Measurements from ENCODE around the gene STAT6.

The STAT6 gene

GRCh38 chr12:57089271-57090245, 21.6 kb downstream of the STAT6 start:
- Histone ChIP-seq H2AFZ (ENCODE audit: low read depth, low read length) (no peak overlapping the region), H2BK15ac (ENCODE audit: low read depth, poor library complexity, severe bottlenecking) (peak overlapping the region; percentile 92), H3K23ac (ENCODE audit: low read length in 2 of 2) (peak overlapping the region in 1 of 2 experiments; percentile 95), H2BK120ac (ENCODE audit: low read depth, low read length) (peak overlapping the region; percentile 98), H3K79me1 (replicated peaks; ENCODE audit: low read length, poor library complexity, severe bottlenecking) (peaks cover 18% of the 10 kb centered on the region), H3K4me3 (ENCODE audit: insufficient read depth in 1 of 2, low read depth in 1 of 2, low read length in 2 of 2) (peak overlapping the region; percentile 85 to 90), H3K18ac (ENCODE audit: low read depth in 1 of 2, low read length in 2 of 2) (peak overlapping the region; percentile 97 to 100), H3K36me3 (ENCODE audit: control insufficient read depth in 1 of 2, insufficient read depth in 2 of 2, low read depth in 1 of 2, low read length in 2 of 2) (peaks cover 31 to 40% of the 10 kb centered on the region in 2 experiments), H3K27ac (ENCODE audit: low read length, poor library complexity, severe bottlenecking) (peak overlapping the region; percentile 81), H3K27me3 (ENCODE audit: control insufficient read depth in 1 of 2, insufficient read depth in 1 of 2, low read length in 2 of 2) (no peaks in the 10 kb centered on the region), H3K9ac (ENCODE audit: low read length) (peak overlapping the region; percentile 95), H2AK5ac (ENCODE audit: low read length, severe bottlenecking) (no peak overlapping the region), H2BK5ac (ENCODE audit: low read depth, low read length, poor library complexity, severe bottlenecking) (peak overlapping the region; percentile 20), H3K4me2 (ENCODE audit: low read length, poor library complexity, severe bottlenecking) (peak overlapping the region; percentile 30), H3K14ac (ENCODE audit: low read length in 2 of 2) (peak overlapping the region; percentile 70 to 99), H2BK12ac (ENCODE audit: low read length in 2 of 2) (peak overlapping the region; percentile 82 to 91), H4K91ac (ENCODE audit: low read length) (peak overlapping the region; percentile 94), H3K4me1 (ENCODE audit: control insufficient read depth, insufficient read depth, low read depth, low read length) (peaks cover 28% of the 10 kb centered on the region), H4K8ac (ENCODE audit: low read length) (peak overlapping the region; percentile 80), H3K4ac (ENCODE audit: low read depth in 1 of 2, low read length in 2 of 2) (peak overlapping the region; percentile 94 to 100), H3K9me3 (ENCODE audit: control insufficient read depth, low read length) (no peaks in the 10 kb centered on the region)
- DNase-seq = peak; percentile 85
- under 1% methylated on average over 38 of the region's 45 CpGs for WGBS

GRCh38 chr12:57088354-57089270, 22.6 kb downstream of the STAT6 start, which contains the start of gene NAB2:
Gene NAB2, plus strand, starts transcription at chr12:57089114. Its CDS starts 158 bp downstream, at chr12:57089272.
- peak within 1 kb of the TSS; percentile 85 to 90 for H3K4me3 ChIP-seq (ENCODE audit: insufficient read depth in 1 of 2, low read depth in 1 of 2, low read length in 2 of 2)
- WGBS = under 1% methylated on average over 48 of the region's 91 CpGs
- H3K79me1 ChIP-seq (replicated peaks; ENCODE audit: low read length, poor library complexity, severe bottlenecking) = peaks cover 18% of the 10 kb centered on the region
- H3K4ac ChIP-seq (ENCODE audit: low read depth in 1 of 2, low read length in 2 of 2) = peak within 1 kb of the TSS; percentile 94 to 100
- H2BK120ac ChIP-seq (ENCODE audit: low read depth, low read length) = peak within 1 kb of the TSS; percentile 98
- H2BK15ac ChIP-seq (ENCODE audit: low read depth, poor library complexity, severe bottlenecking) = peak within 1 kb of the TSS; percentile 92
- peak within 1 kb of the TSS; percentile 70 to 99 for H3K14ac ChIP-seq (ENCODE audit: low read length in 2 of 2)
- peak; percentile 99 for DNase-seq
- H3K9me3 ChIP-seq (ENCODE audit: control insufficient read depth, low read length) = no peaks in the 10 kb centered on the region
- H4K8ac ChIP-seq (ENCODE audit: low read length) = peak within 1 kb of the TSS; percentile 80
- H3K4me1 ChIP-seq (ENCODE audit: control insufficient read depth, insufficient read depth, low read depth, low read length) = peaks cover 20% of the 10 kb centered on the region
- H2BK5ac ChIP-seq (ENCODE audit: low read depth, low read length, poor library complexity, severe bottlenecking) = peak within 1 kb of the TSS; percentile 63
- peak within 1 kb of the TSS; percentile 84 for H3K4me2 ChIP-seq (ENCODE audit: low read length, poor library complexity, severe bottlenecking)
- peak within 1 kb of the TSS; percentile 87 for H3K27ac ChIP-seq (ENCODE audit: low read length, poor library complexity, severe bottlenecking)
- H3K23ac ChIP-seq (ENCODE audit: low read length in 2 of 2) = peak within 1 kb of the TSS in 1 of 2 experiments; percentile 95
- H3K27me3 ChIP-seq (ENCODE audit: control insufficient read depth in 1 of 2, insufficient read depth in 1 of 2, low read length in 2 of 2) = no peaks in the 10 kb centered on the region
- H3K9ac ChIP-seq (ENCODE audit: low read length) = peak within 1 kb of the TSS; percentile 97
- H3K18ac ChIP-seq (ENCODE audit: low read depth in 1 of 2, low read length in 2 of 2) = peak within 1 kb of the TSS; percentile 97 to 100
- H2AK5ac ChIP-seq (ENCODE audit: low read length, severe bottlenecking) = no peak within 1 kb of the TSS
- H4K91ac ChIP-seq (ENCODE audit: low read length) = peak within 1 kb of the TSS; percentile 94
- peaks cover 25 to 32% of the 10 kb centered on the region in 2 experiments for H3K36me3 ChIP-seq (ENCODE audit: control insufficient read depth in 1 of 2, insufficient read depth in 2 of 2, low read depth in 1 of 2, low read length in 2 of 2)
- no peak within 1 kb of the TSS for H2AFZ ChIP-seq (ENCODE audit: low read depth, low read length)
- peak within 1 kb of the TSS; percentile 82 to 93 for H2BK12ac ChIP-seq (ENCODE audit: low read length in 2 of 2)

GRCh38 chr12:57087691-57088353, 23.3 kb downstream of the STAT6 start:
- under 1% methylated on average over 32 of the region's 37 CpGs for WGBS
- Histone ChIP-seq H3K79me1 (replicated peaks; ENCODE audit: low read length, poor library complexity, severe bottlenecking) (peaks cover 15% of the 10 kb centered on the region), H3K9me3 (ENCODE audit: control insufficient read depth, low read length) (no peaks in the 10 kb centered on the region)

More at GRCh38 chr12:57087691-57088353, 23.3 kb downstream of the STAT6 start:
- Histone ChIP-seq H3K27ac (ENCODE audit: low read length, poor library complexity, severe bottlenecking) (peak overlapping the region; percentile 87), H3K36me3 (ENCODE audit: control insufficient read depth in 1 of 2, insufficient read depth in 2 of 2, low read depth in 1 of 2, low read length in 2 of 2) (peaks cover 19 to 25% of the 10 kb centered on the region in 2 experiments), H2BK12ac (ENCODE audit: low read length in 2 of 2) (peak overlapping the region; percentile 73 to 93), H2BK5ac (ENCODE audit: low read depth, low read length, poor library complexity, severe bottlenecking) (peak overlapping the region; percentile 90), H3K4me3 (ENCODE audit: insufficient read depth in 1 of 2, low read depth in 1 of 2, low read length in 2 of 2) (peak overlapping the region; percentile 65 to 78), H3K23ac (ENCODE audit: low read length in 2 of 2) (peak overlapping the region in 1 of 2 experiments; percentile 48), H2BK120ac (ENCODE audit: low read depth, low read length) (peak overlapping the region; percentile 99), H3K4me1 (ENCODE audit: control insufficient read depth, insufficient read depth, low read depth, low read length) (peaks cover 15% of the 10 kb centered on the region), H3K4me2 (ENCODE audit: low read length, poor library complexity, severe bottlenecking) (peak overlapping the region; percentile 84), H4K91ac (ENCODE audit: low read length) (peak overlapping the region; percentile 94), H3K4ac (ENCODE audit: low read depth in 1 of 2, low read length in 2 of 2) (peak overlapping the region; percentile 97 to 99), H2BK15ac (ENCODE audit: low read depth, poor library complexity, severe bottlenecking) (peak overlapping the region; percentile 92), H2AK5ac (ENCODE audit: low read length, severe bottlenecking) (peak overlapping the region; percentile 6), H3K14ac (ENCODE audit: low read length in 2 of 2) (peak overlapping the region in 1 of 2 experiments; percentile 97), H3K27me3 (ENCODE audit: control insufficient read depth in 1 of 2, insufficient read depth in 1 of 2, low read length in 2 of 2) (no peaks in the 10 kb centered on the region), H4K8ac (ENCODE audit: low read length) (peak overlapping the region; percentile 81), H3K18ac (ENCODE audit: low read depth in 1 of 2, low read length in 2 of 2) (peak overlapping the region; percentile 88 to 99), H3K9ac (ENCODE audit: low read length) (peak overlapping the region; percentile 97), H2AFZ (ENCODE audit: low read depth, low read length) (no peak overlapping the region)
- DNase-seq = peak; percentile 99

All from mesenchymal stem cell (in vitro differentiated cells and primary cell).